GM15510 (cell line): ENCODE measurements around the gene PITRM1.

Experiments used
- POLR2A ChIP-seq: IDR thresholded peaks from 3 replicates; pipeline ENCODE4 v1.6.1; 2011; ENCODE audit warnings: borderline replicate concordance; ENCODE audit not compliant: insufficient read length; ENCODE audit errors: extremely low read depth

Gene PITRM1

DNA sequence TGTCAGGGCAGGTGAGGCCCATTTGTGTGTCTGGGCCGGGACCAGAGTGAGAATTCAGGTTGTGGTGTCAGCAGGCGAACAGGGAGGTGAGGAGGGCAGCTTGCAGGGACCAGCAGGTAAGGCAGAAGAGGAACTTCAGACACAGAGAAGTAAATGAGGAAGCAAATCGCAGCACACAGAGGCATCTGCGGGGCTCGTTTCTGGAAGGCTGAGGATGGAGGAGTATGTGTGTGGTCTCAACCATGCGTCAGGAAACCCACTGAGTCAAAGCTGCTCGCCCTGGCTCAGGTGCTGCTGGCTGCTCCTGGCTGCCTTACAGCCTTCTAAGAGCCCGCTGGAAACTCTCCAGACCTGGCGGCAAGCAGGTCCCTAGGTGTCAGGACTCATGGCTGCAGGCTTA, 26.9 kb upstream of the PITRM1 start:
- no peak for TF ChIP-seq POLR2A

- no peak for TF ChIP-seq POLR2A
These were observed 26.3 kb upstream of the PITRM1 start for GRCh38 chr10:3198900-3199299.

DNA sequence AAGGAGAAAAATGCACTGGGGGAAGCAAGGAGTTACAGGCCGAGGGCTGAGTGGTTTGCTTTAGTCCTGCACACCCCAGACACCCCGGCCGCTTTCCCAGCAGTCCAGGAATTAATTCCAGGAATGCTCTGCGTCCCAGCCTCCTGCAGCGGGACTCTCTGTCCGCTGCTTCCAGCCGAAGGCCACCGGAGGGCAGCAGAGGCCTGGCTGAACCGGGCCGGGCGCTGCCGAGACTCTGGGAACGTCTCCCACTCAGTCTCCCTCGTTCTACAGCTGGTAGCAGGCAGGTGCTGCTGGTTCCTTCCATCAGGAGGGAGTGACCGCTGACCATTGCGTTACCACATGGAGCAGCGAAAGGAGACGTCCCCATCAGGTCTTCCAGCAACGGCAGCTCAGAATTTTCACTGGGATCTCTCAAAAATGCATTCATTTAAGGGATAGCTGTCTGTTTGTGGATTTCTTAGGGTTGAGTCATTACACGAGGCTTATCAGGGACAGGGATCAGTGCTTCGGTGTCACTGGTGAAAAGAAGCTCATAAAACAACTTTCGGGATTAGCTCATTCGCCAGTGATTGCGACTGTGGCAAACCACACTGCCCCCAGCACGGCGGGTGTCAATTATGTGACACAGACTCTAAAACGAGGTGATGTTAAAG, 24.9 kb upstream of the PITRM1 start:
- no peak for TF ChIP-seq POLR2A

DNA sequence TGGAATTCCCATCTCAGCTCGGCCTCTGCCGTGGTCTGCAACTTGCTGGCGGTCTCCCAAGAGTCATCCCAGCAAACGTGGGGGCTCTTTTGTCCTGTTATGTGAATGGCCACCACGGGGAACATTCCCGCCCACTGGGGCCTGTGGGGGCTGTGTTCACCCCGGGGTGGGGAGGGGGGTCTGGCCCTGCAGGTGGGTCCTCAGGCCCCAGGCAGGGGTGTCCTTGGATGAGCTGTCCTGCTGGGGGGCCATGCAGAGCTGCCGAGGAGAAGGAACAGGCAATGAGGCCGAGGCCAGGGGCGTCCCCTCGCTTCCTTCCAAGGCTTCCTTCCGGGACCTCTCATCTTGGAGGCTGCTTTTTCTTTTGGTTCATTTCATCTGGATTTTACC, 24.4 kb upstream of the PITRM1 start:
- no peak for TF ChIP-seq POLR2A

DNA sequence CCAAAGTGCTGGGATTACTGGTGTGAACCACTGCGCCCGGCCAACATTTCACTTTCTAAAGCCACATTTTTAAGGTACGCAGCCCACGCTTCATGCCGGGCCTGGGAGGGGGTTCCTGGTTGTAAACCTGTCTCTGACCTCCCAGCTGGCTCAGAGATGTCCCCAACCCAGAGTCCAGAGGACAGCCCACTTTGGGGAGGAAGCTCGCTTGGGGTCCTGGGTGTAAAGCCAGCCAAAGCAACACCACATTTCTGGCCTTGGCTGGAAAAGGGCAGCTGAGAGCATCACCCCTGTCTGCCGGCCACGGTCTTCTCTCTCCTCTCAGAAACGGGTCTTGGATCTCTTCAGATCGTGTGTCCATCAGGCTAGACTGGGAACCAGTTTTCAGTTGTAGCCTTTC, 23.9 kb upstream of the PITRM1 start:
- TF ChIP-seq POLR2A: no peak

GRCh38 chr10:3195726-3196125, 23.1 kb upstream of the PITRM1 start:
- no peak for TF ChIP-seq POLR2A

DNA sequence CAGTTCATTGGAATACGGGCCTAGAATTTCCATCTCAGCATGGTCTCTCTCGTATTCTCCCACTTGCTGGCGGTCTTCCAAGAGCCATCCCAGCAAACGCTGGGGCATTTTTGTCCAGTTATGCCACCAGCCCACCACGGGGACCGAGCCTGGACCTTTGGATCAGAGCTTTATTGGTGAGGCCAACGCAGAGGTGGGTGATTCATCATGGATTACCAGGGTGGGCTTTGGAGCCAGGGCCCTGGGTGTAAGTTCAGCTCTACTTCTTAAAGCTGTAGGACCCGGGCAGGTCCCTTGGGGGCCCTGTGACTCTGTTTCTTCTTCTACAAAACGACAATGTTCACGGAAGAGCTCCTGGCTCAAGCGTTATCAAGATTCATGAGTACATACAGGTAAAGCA, 22.7 kb upstream of the PITRM1 start:
- TF ChIP-seq POLR2A: no peak

- no peak for TF ChIP-seq POLR2A
These were observed 22.3 kb upstream of the PITRM1 start for GRCh38 chr10:3194871-3195270.

DNA sequence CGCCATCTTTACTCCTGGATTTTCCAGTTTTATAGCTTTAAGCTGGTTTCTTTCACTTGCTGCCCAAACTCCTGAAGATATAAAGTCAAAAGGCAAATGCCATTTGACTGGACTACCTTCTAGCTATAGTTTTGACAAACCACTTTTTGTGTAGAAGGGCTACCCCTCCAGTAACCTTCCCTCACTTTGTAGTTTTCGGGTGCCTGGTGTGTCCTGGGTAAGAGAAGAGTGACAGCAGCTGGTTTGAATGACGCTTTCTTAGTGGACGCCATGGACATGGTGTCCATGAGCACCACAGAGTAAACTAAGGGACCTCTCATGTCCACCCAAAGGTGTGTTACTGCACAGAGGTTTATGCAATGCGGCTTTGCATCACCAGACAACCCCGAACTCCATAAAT, 21.2 kb upstream of the PITRM1 start:
- TF ChIP-seq POLR2A: no peak

- no peak for TF ChIP-seq POLR2A
These were observed 20.5 kb upstream of the PITRM1 start for GRCh38 chr10:3192856-3193635.

DNA sequence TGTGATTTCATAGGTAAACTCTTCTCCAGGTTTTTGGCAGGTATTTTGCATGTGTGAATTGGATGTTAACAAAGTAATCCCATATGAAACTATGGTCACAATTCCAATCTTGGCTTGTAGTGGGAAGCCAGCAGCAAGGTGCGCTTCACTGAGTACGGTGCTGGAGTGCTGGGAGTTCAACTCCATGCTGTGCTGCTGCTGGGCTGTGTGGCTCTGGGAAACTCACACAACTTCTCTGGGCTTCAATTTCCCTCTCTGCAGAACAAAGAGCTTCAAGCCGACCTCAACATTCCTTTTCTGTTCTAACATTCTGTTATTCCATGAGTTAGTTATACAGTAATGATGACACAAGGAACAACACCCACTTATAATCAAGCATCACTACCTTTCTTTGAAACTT, 18.2 kb upstream of the PITRM1 start:
- no peak for TF ChIP-seq POLR2A

DNA sequence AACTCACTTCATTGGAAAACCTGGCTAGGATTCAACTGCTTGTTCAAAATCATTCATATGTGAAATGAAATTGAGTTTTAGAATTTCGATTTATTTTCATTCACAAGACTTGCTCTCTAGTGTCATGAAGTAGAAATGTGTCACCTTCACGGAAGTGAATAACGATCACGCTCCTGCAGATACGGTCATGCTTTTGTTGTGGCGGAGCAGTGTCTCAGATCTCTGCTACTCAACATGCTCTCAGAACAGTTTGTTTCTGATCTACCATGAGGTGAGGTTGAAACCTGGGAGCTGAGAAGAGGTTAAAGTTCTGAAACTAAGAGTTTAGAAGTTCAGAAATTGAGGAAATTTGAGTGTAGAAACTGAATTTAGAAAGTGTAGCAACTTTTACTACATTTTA, 13.8 kb upstream of the PITRM1 start:
- no peak for TF ChIP-seq POLR2A

- no peak for TF ChIP-seq POLR2A
These were observed 12.8 kb upstream of the PITRM1 start for GRCh38 chr10:3185386-3185785.

- no peak for TF ChIP-seq POLR2A
These were observed 7.9 kb upstream of the PITRM1 start for GRCh38 chr10:3180355-3181025.

DNA sequence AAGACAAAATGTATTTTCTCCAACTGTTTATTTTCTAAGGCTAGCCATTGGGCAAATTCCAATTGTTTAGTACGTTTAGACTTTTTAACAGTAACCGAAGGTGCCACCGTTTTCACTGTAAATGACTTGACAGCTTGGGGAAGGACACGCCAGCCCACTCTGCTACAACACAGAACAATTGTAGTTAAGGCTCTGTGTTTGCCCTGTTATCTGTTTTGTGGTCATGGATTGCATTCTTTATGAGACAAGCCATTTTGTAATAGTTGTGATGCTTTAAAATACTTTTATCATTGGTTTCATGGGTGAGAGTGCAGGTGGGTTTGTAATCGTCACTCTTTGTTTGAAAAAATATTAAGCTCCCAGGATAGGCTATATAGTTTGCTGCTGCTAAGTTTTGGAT, 6.6 kb upstream of the PITRM1 start:
- no peak for TF ChIP-seq POLR2A

GRCh38 chr10:3178042-3178441, 5.5 kb upstream of the PITRM1 start:
- TF ChIP-seq POLR2A: no peak
